Globus pallidus (tissue), 1 donor: Measurements from ENCODE around the gene COX20.

Source experiments
- DNase-seq: peaks from one replicate; pipeline ENCODE4 v3.0.0-alpha.2; 2015; ENCODE audit warnings: low spot score

Gene COX20

GRCh38 chr1:244874974-244875579, 39.6 kb downstream of the COX20 start:
- no peak for DNase-seq

DNA sequence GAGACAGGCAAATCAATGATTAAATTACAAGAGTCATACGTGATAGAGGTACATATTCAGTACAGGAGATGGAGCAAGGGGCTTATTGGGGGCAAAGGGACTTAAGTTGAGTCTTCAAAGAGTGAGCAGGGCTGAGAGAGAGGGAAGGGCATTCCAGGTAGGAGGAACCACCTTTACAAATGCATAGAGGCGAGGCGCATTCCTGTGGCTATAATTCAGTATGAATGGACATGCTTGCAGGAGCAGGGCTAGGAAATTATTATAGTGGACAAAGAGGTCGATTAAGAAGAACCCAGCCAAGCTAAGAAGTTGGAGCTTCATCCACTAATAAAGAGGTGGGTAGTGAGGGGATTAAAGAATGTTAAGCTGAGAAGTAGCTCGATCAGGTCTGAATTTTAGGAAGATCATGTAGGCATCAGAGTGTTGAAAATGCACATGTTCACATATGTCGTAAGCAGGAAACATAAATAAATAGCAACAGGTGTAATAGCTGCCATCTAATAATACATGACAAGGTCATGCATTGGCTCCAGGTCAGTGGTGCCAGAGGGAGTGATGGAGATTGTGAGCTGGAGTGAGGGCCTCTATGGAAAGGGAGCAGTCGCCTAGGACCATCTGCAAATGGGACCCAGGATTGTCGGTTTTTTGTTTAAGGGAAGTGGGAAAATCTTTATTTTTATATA, 40.9 kb downstream of the COX20 start:
- DNase-seq, result no peak

- no peak for DNase-seq
These were observed 43.2 kb downstream of the COX20 start for GRCh38 chr1:244878681-244879080.

- DNase-seq, result no peak
These were observed 46.3 kb downstream of the COX20 start for GRCh38 chr1:244881552-244882280.

DNA sequence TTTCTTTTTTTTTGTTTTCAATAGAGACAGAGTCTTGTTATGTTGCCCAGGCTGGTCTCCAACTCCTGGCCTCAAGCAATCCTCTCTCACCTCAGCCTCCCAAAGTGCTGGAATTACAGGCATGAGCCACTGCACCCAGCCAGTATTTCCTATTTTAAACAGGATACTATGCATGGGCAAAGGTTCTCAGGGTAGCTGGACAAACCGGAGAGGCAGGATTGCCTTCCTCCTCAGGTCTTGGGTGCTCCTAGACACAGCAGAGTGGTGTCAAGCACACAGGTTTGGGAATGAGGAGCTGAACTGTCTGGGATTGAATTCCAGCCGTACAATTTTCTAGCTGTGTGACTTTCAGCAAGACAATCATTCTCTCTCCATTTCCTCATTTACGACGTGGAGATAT, 51.8 kb downstream of the COX20 start:
- DNase-seq, result no peak

DNA sequence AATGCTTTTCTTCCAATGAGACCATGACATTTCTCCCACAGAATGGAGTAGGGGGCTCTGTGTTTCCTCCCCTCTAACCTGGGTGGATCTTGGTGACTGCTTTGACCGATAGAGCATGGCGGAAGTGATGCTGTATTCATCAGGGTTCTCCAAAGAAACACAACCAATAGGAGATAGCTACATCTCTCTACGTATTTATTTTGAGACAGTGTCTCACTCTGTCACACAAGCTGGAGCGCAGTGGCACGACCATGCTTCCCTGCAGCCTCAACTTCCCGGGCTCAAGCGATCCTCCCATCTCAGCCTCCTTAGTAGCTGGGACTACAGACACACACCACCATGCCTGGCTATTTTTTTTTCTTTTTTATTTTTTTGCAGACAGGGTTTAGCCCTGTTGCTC, 58.4 kb downstream of the COX20 start:
- no peak for DNase-seq
